HEK293 (cell line): ENCODE measurements around the gene DVL3.

Experiments
- CTCF ChIA-PET: fragments of 350-600 bp; formaldehyde crosslinking; extraction: SDS; loops from one replicate; lab custom pipeline; 2021; ENCODE audit warnings: antibody characterized with exemption; lab: Yijun Ruan, JAX
- POLR2A ChIA-PET: fragments of 300-600 bp; formaldehyde crosslinking; extraction: SDS; loops from one replicate; lab custom pipeline; 2020; ENCODE audit warnings: antibody characterized with exemption, inconsistent platforms; lab: Yijun Ruan, JAX
- H3K27ac ChIP-seq: fragments of 200-500 bp; sonication (Bioruptor generic); 2 replicates; pipeline ENCODE4 v1.5.1; 2014; ENCODE audit warnings: low read depth, low read length, control low read depth, inconsistent platforms; ENCODE audit errors: extremely low read depth
- H3K36me3 ChIP-seq, 2 experiments: fragments of 200-500 bp in 1 of 2; sonication (Bioruptor generic) in 1 of 2; 1 replicate in 1 of 2; 2 replicates in 1 of 2; pipeline ENCODE4 v1.5.1; 2014 to 2017; ENCODE audit warnings: inconsistent platforms in 2 of 2, low read length in 2 of 2; ENCODE audit not compliant: control insufficient read depth in 2 of 2, insufficient read depth in 1 of 2
- H3K4me1 ChIP-seq: fragments of 200-500 bp; sonication (Bioruptor generic); 2 replicates; pipeline ENCODE4 v1.5.1; 2014; ENCODE audit warnings: mild to moderate bottlenecking, low read length, inconsistent platforms; ENCODE audit not compliant: control insufficient read depth, insufficient read depth
- H3K4me3 ChIP-seq: 2 replicates; pipeline ENCODE4 v1.5.1; 2011; ENCODE audit warnings: low read depth, mild to moderate bottlenecking, control low read depth, low read length, moderate library complexity
- H3K9me3 ChIP-seq: fragments of 200-500 bp; sonication (Bioruptor generic); 2 replicates; pipeline ENCODE4 v1.5.1; 2014; ENCODE audit warnings: low read depth, low read length, inconsistent platforms; ENCODE audit not compliant: control insufficient read depth, insufficient read depth
- GFI1B ChIP-seq: fragments of 450-650 bp; formaldehyde crosslinking; IDR thresholded peaks from 2 replicates; pipeline ENCODE4 v1.5.1; 2016; ENCODE audit warnings: missing biosample characterization, missing genetic modification characterization
- GLI4 ChIP-seq: fragments of 450-650 bp; formaldehyde crosslinking; IDR thresholded peaks from 2 replicates; pipeline ENCODE4 v1.5.1; 2016; ENCODE audit warnings: missing biosample characterization, missing genetic modification characterization
- KLF1 ChIP-seq: fragments of 450-650 bp; formaldehyde crosslinking; IDR thresholded peaks from 2 replicates; pipeline ENCODE4 v1.5.1; 2016; ENCODE audit warnings: missing biosample characterization, missing genetic modification characterization
- MYNN ChIP-seq: fragments of 450-650 bp; formaldehyde crosslinking; IDR thresholded peaks from 2 replicates; pipeline ENCODE4 v1.5.1; 2016; ENCODE audit warnings: missing biosample characterization, missing genetic modification characterization, borderline replicate concordance
- MZF1 ChIP-seq: fragments of 450-650 bp; formaldehyde crosslinking; IDR thresholded peaks from 2 replicates; pipeline ENCODE4 v1.5.1; 2017; ENCODE audit warnings: missing biosample characterization, missing genetic modification characterization, borderline replicate concordance
- SALL2 ChIP-seq: fragments of 450-650 bp; formaldehyde crosslinking; IDR thresholded peaks from 2 replicates; pipeline ENCODE4 v1.5.0; 2017; ENCODE audit warnings: missing biosample characterization, mild to moderate bottlenecking, missing genetic modification characterization, borderline replicate concordance
- ZBTB26 ChIP-seq: fragments of 450-650 bp; formaldehyde crosslinking; optimal IDR thresholded peaks from 2 replicates; pipeline ENCODE3; 2016; ENCODE audit warnings: missing biosample characterization, mild to moderate bottlenecking, missing genetic modification characterization
- ZBTB7A ChIP-seq: fragments of 450-650 bp; formaldehyde crosslinking; IDR thresholded peaks from 2 replicates; pipeline ENCODE4 v1.5.1; 2016; ENCODE audit warnings: low read depth, missing biosample characterization, missing genetic modification characterization
- ZBTB8A ChIP-seq: fragments of 450-650 bp; formaldehyde crosslinking; IDR thresholded peaks from 2 replicates; pipeline ENCODE4 v1.5.1; 2016; ENCODE audit warnings: missing biosample characterization, missing genetic modification characterization
- ZNF133 ChIP-seq: fragments of 450-650 bp; formaldehyde crosslinking; IDR thresholded peaks from 2 replicates; pipeline ENCODE4 v1.5.1; 2016; ENCODE audit warnings: missing biosample characterization, missing genetic modification characterization
- ZNF138 ChIP-seq: fragments of 450-650 bp; formaldehyde crosslinking; IDR thresholded peaks from 2 replicates; pipeline ENCODE4 v1.5.1; 2016; ENCODE audit warnings: missing biosample characterization, missing genetic modification characterization, borderline replicate concordance
- ZNF146 ChIP-seq: fragments of 450-650 bp; formaldehyde crosslinking; IDR thresholded peaks from 2 replicates; pipeline ENCODE4 v1.5.1; 2016; ENCODE audit warnings: missing biosample characterization, missing genetic modification characterization
- ZNF157 ChIP-seq: fragments of 450-650 bp; formaldehyde crosslinking; IDR thresholded peaks from 2 replicates; pipeline ENCODE4 v1.5.1; 2016; ENCODE audit warnings: missing biosample characterization, missing genetic modification characterization
- ZNF18 ChIP-seq: fragments of 450-650 bp; formaldehyde crosslinking; IDR thresholded peaks from 2 replicates; pipeline ENCODE4 v1.5.1; 2016; ENCODE audit warnings: missing biosample characterization, missing genetic modification characterization
- ZNF211 ChIP-seq: fragments of 450-650 bp; formaldehyde crosslinking; IDR thresholded peaks from 2 replicates; pipeline ENCODE4 v1.5.1; 2016; ENCODE audit warnings: low read depth, missing biosample characterization, missing genetic modification characterization
- ZNF221 ChIP-seq: fragments of 450-650 bp; formaldehyde crosslinking; IDR thresholded peaks from 2 replicates; pipeline ENCODE4 v1.5.1; 2017; ENCODE audit warnings: missing biosample characterization, missing genetic modification characterization, borderline replicate concordance
- ZNF23 ChIP-seq: fragments of 450-650 bp; formaldehyde crosslinking; IDR thresholded peaks from 2 replicates; pipeline ENCODE4 v1.5.1; 2016; ENCODE audit warnings: missing biosample characterization, missing genetic modification characterization, borderline replicate concordance
- ZNF266 ChIP-seq: fragments of 450-650 bp; formaldehyde crosslinking; IDR thresholded peaks from 2 replicates; pipeline ENCODE4 v1.5.1; 2016; ENCODE audit warnings: missing biosample characterization, missing genetic modification characterization, low read depth
- ZNF292 ChIP-seq: fragments of 450-650 bp; formaldehyde crosslinking; IDR thresholded peaks from 2 replicates; pipeline ENCODE4 v1.5.1; 2016; ENCODE audit warnings: low read depth, missing biosample characterization, missing genetic modification characterization, borderline replicate concordance
- ZNF426 ChIP-seq: fragments of 450-650 bp; formaldehyde crosslinking; IDR thresholded peaks from 2 replicates; pipeline ENCODE4 v1.5.1; 2017; ENCODE audit warnings: missing biosample characterization, missing genetic modification characterization, mild to moderate bottlenecking, inconsistent platforms, moderate library complexity
- ZNF473 ChIP-seq: fragments of 450-650 bp; formaldehyde crosslinking; IDR thresholded peaks from 2 replicates; pipeline ENCODE4 v1.5.1; 2017; ENCODE audit warnings: missing biosample characterization, missing genetic modification characterization
- ZNF514 ChIP-seq: fragments of 450-650 bp; formaldehyde crosslinking; IDR thresholded peaks from 2 replicates; pipeline ENCODE4 v1.5.1; 2016; ENCODE audit warnings: missing biosample characterization, missing genetic modification characterization
- ZNF544 ChIP-seq: fragments of 450-650 bp; formaldehyde crosslinking; IDR thresholded peaks from 2 replicates; pipeline ENCODE4 v1.5.0; 2017; ENCODE audit warnings: missing biosample characterization, missing genetic modification characterization
- ZNF561 ChIP-seq: fragments of 450-650 bp; IDR thresholded peaks from 2 replicates; pipeline ENCODE4 v1.5.1; 2018; ENCODE audit warnings: missing biosample characterization, missing genetic modification characterization, borderline replicate concordance
- ZNF626 ChIP-seq: fragments of 450-650 bp; sonication (Bioruptor Pico); formaldehyde crosslinking; IDR thresholded peaks from 2 replicates; pipeline ENCODE4 v1.5.1; 2018; ENCODE audit warnings: missing biosample characterization, missing genetic modification characterization, inconsistent platforms
- ZNF629 ChIP-seq: fragments of 450-650 bp; formaldehyde crosslinking; IDR thresholded peaks from 2 replicates; pipeline ENCODE4 v1.5.1; 2017; ENCODE audit warnings: missing biosample characterization, missing genetic modification characterization
- ZNF660 ChIP-seq: fragments of 450-650 bp; IDR thresholded peaks from 2 replicates; pipeline ENCODE4 v1.5.1; 2018; ENCODE audit warnings: missing biosample characterization, mild to moderate bottlenecking, missing genetic modification characterization
- ZNF692 ChIP-seq: fragments of 450-650 bp; formaldehyde crosslinking; IDR thresholded peaks from 2 replicates; pipeline ENCODE4 v1.5.1; 2016; ENCODE audit warnings: missing biosample characterization, missing genetic modification characterization
- ZSCAN4 ChIP-seq: fragments of 450-650 bp; formaldehyde crosslinking; IDR thresholded peaks from 2 replicates; pipeline ENCODE4 v1.5.1; 2017; ENCODE audit warnings: missing biosample characterization, missing genetic modification characterization

DVL3 gene

DNA sequence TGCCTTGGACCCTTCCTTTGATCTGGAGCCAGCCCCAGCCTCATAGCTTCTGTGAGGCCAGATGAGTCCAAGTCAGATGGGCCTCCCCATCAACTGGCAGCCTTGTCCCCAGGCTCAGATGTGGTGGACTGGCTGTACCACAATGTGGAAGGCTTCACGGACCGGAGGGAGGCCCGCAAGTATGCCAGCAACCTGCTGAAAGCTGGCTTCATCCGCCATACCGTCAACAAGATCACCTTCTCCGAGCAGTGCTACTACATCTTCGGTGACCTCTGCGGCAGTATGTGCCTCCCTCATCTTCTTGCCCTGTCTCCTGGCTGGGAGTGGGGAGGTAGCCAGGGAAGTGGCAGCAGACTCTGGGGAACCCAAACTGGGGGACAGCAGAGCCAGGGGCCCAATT, 12.6 kb downstream of the DVL3 start:
- H3K4me3 ChIP-seq, result no peak overlapping the region
- H3K9me3 ChIP-seq, result no peaks in the 10 kb centered on the region
- ChIA-PET POLR2A (interaction anchor here (1.0 kb wide), 1 partner anchor 18 kb away, joined by 3 read pairs; the partner anchor contains the start of gene ABCF3), CTCF (no interaction called here)
- no peak overlapping the region for H3K27ac ChIP-seq
- peaks cover 0 to 97% of the 10 kb centered on the region in 2 experiments; a peak in 2 of 3 replicates for H3K36me3 ChIP-seq
- no peaks in the 10 kb centered on the region for H3K4me1 ChIP-seq
- TF ChIP-seq ZBTB8A (no peak), ZNF133 (no peak), ZBTB7A (tag by site-specific recombination) (no peak), ZNF561 (no peak), ZNF660 (tag by site-specific recombination) (no peak), SALL2 (no peak), ZNF514 (tag by site-specific recombination) (no peak), ZNF626 (no peak), ZNF221 (no peak), ZNF138 (tag by site-specific recombination) (no peak), ZNF426 (tag by site-specific recombination) (no peak), ZSCAN4 (tag by site-specific recombination) (no peak), GLI4 (tag by site-specific recombination) (no peak), ZNF211 (tag by site-specific recombination) (no peak), ZNF473 (no peak), GFI1B (tag by site-specific recombination) (no peak), ZNF157 (no peak), ZBTB26 (tag by site-specific recombination) (no peak)

- Histone ChIP-seq H3K27ac (no peak overlapping the region), H3K9me3 (no peaks in the 10 kb centered on the region), H3K4me1 (no peaks in the 10 kb centered on the region), H3K36me3 (peaks cover 0 to 94% of the 10 kb centered on the region in 2 experiments; a peak in 2 of 3 replicates), H3K4me3 (no peak overlapping the region)
- CTCF ChIA-PET, result no interaction called here
- POLR2A ChIA-PET, result interaction anchor here (0.6 to 1.2 kb wide), 2 partner anchors 13 to 16 kb away, joined by 3 to 5 read pairs; partner anchors contain the start of gene DVL3
- TF ChIP-seq ZNF146 (tag by site-specific recombination) (no peak), ZNF18 (tag by site-specific recombination) (no peak), ZNF626 (no peak), MYNN (tag by site-specific recombination) (no peak), ZBTB7A (tag by site-specific recombination) (no peak), ZNF292 (tag by site-specific recombination) (no peak), ZNF23 (tag by site-specific recombination) (no peak), KLF1 (tag by site-specific recombination) (no peak), MZF1 (tag by site-specific recombination) (no peak), ZNF266 (tag by site-specific recombination) (no peak), ZNF473 (no peak), ZNF692 (tag by site-specific recombination) (no peak), ZNF544 (tag by site-specific recombination) (no peak), ZNF629 (no peak)
Measured at GRCh38 chr3:184168363-184169120, 13.4 kb downstream of the DVL3 start.
